Vagina (tissue), 2 donors: ENCODE measurements around the gene AGBL2. TPM values are rescaled to one million over a fixed set of nuclear protein-coding genes. Genes with fewer than 3 reads are reported as not detected.
"Not testable (repeated sequence)": the region's sequence is repeated elsewhere in the genome, so short reads cannot be mapped to it uniquely, and the experiment has no call there.

Experiments used
- DNase-seq, 2 donors: peaks; one replicate each; pipeline ENCODE4 v3.0.0-alpha.2; 2017; ENCODE audit errors: extremely low spot score in 2 of 2
- H3K27ac ChIP-seq: fragments of 200-600 bp; sonication (generic); one replicate; pipeline ENCODE4 v1.5.1; 2019
- H3K27me3 ChIP-seq: fragments of 200-600 bp; sonication (generic); one replicate; pipeline ENCODE4 v1.5.1; 2019
- H3K36me3 ChIP-seq, 2 donors: fragments of 200-600 bp; sonication (generic); one replicate each; pipeline ENCODE4 v1.5.1; 2017 to 2019
- H3K4me1 ChIP-seq: fragments of 200-600 bp; sonication (generic); one replicate; pipeline ENCODE4 v1.5.1; 2019
- H3K4me3 ChIP-seq, 2 donors: fragments of 200-600 bp; sonication (generic); 1 replicate in 1 of 2; 2 replicates in 1 of 2; pipeline ENCODE4 v1.5.1; 2016 to 2019
- H3K9me3 ChIP-seq: fragments of 200-600 bp; sonication (generic); one replicate; pipeline ENCODE4 v1.5.1; 2019
- CTCF ChIP-seq, 3 experiments: fragments of 450-650 bp in 2 of 3; fragments of 200-600 bp in 1 of 3; sonication (generic) in 1 of 3; IDR thresholded peaks; one replicate each; pipeline ENCODE4 v1.5.1; 2017 to 2019; ENCODE audit warnings: antibody characterized with exemption in 3 of 3, mild to moderate bottlenecking in 2 of 3, moderate library complexity in 2 of 3
- POLR2A ChIP-seq, 2 donors: fragments of 450-650 bp; IDR thresholded peaks; one replicate each; pipeline ENCODE4 v1.6.1; 2017; ENCODE audit warnings: antibody characterized with exemption in 2 of 2, mild to moderate bottlenecking in 2 of 2, moderate library complexity in 2 of 2
- POLR2AphosphoS5 ChIP-seq, 2 donors: sonication (generic); formaldehyde crosslinking; IDR thresholded peaks; one replicate each; pipeline ENCODE4 v1.9.0; 2017; ENCODE audit warnings: antibody characterized with exemption in 2 of 2, mild to moderate bottlenecking in 2 of 2, low read depth in 1 of 2; ENCODE audit not compliant: insufficient read depth in 1 of 2
- intact Hi-C: fragments of 100-400 bp; cut with DNase I; formaldehyde crosslinking; loops from one replicate; pipeline ENCODE4 v1.15.1; 2023
- total RNA-seq: library from RNA; depleted of rRNA; stranded (reverse); fragments of >200 nt; gene quantifications from one replicate; pipeline ENCODE4 v1.2.3, GENCODE V29; 2016

AGBL2 gene
- total RNA-seq, 1 donor from 2014 or later = 2.2 TPM

DNA sequence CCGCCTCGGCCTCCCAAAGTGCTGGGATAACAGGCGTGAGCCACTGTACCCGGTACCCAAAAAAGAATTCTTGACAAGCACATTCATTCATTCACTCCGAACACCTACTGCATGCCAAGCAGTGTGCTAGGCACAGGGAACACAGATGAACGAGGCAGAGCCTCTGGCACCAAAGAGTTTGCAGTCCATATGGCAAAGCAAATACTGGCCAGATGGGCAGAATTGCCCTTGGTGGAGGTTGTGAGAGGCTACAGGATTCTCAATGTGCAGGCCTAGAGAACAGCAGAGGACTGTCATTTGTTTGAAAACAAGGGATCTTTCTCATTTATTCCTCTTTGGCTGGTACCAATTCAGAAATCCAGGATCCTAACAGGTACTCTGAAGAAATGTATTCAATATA lies 45.3 kb downstream of the AGBL2 start:
- no peaks in the 10 kb centered on the region for H3K36me3 ChIP-seq

GRCh38 chr11:47668665-47669064 lies 46.5 kb downstream of the AGBL2 start:
- intact Hi-C loops = no loop called here

More for the DNA sequence above, 45.3 kb downstream of the AGBL2 start:
- TF ChIP-seq POLR2A (IDR thresholded peaks at IDR 0.05) (no peak), POLR2AphosphoS5 (IDR thresholded peaks at IDR 0.05; ENCODE audit: insufficient read depth in 1 of 2, low read depth in 1 of 2) (no peak), CTCF (IDR thresholded peaks at IDR 0.05) (no peak)
- Histone ChIP-seq H3K4me3 (no peak overlapping the region), H3K4me1 (no peaks in the 10 kb centered on the region), H3K27ac (no peak overlapping the region), H3K27me3 (no peaks in the 10 kb centered on the region), H3K9me3 (no peaks in the 10 kb centered on the region)
- intact Hi-C loops = no loop called here
- no peak for DNase-seq

GRCh38 chr11:47667555-47667954 lies 47.6 kb downstream of the AGBL2 start:
- no peaks in the 10 kb centered on the region for H3K9me3 ChIP-seq
- DNase-seq = no peak
- H3K4me3 ChIP-seq = no peak overlapping the region
- TF ChIP-seq POLR2AphosphoS5 (IDR thresholded peaks at IDR 0.05; ENCODE audit: insufficient read depth in 1 of 2, low read depth in 1 of 2) (no peak), POLR2A (IDR thresholded peaks at IDR 0.05) (no peak), CTCF (IDR thresholded peaks at IDR 0.05) (no peak)
- H3K27ac ChIP-seq = no peak overlapping the region
- intact Hi-C loops = no loop called here
- H3K36me3 ChIP-seq = no peaks in the 10 kb centered on the region
- no peaks in the 10 kb centered on the region for H3K4me1 ChIP-seq
- H3K27me3 ChIP-seq = no peaks in the 10 kb centered on the region

More at GRCh38 chr11:47668665-47669064, 46.5 kb downstream of the AGBL2 start:
- Histone ChIP-seq H3K27me3 (no peaks in the 10 kb centered on the region), H3K9me3 (no peaks in the 10 kb centered on the region), H3K4me3 (no peak overlapping the region), H3K27ac (no peak overlapping the region), H3K36me3 (no peaks in the 10 kb centered on the region), H3K4me1 (no peaks in the 10 kb centered on the region)
- TF ChIP-seq POLR2AphosphoS5 (IDR thresholded peaks at IDR 0.05; ENCODE audit: insufficient read depth in 1 of 2, low read depth in 1 of 2) (no peak), POLR2A (IDR thresholded peaks at IDR 0.05) (no peak), CTCF (IDR thresholded peaks at IDR 0.05) (no peak)
- DNase-seq = no peak

DNA sequence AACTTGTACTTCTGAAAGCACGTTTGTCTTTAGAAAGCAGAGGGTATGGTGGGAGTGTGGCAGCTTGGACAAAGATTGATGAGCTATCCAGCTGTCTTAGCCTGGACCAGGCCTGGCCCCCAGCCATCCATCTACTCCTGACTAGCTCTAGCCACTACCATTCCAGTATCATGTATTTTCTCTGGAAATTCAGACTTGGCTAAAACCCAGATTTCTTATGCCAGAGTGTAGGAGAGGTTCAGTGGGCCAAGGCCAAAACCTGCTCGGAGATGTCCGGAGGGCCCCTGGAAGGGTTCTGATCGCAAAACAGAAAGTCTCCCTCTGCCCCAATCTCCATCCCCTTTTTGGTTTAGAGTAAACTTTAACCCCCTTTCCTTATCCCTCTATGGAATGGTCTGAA lies 48.0 kb downstream of the AGBL2 start:
- Histone ChIP-seq H3K27me3 (no peaks in the 10 kb centered on the region), H3K4me1 (no peaks in the 10 kb centered on the region), H3K27ac (no peak overlapping the region), H3K9me3 (no peaks in the 10 kb centered on the region), H3K36me3 (no peaks in the 10 kb centered on the region), H3K4me3 (no peak overlapping the region)
- DNase-seq = no peak
- TF ChIP-seq POLR2A (IDR thresholded peaks at IDR 0.05) (no peak), CTCF (IDR thresholded peaks at IDR 0.05) (no peak), POLR2AphosphoS5 (IDR thresholded peaks at IDR 0.05; ENCODE audit: insufficient read depth in 1 of 2, low read depth in 1 of 2) (no peak)
- intact Hi-C loops = no loop called here

DNA sequence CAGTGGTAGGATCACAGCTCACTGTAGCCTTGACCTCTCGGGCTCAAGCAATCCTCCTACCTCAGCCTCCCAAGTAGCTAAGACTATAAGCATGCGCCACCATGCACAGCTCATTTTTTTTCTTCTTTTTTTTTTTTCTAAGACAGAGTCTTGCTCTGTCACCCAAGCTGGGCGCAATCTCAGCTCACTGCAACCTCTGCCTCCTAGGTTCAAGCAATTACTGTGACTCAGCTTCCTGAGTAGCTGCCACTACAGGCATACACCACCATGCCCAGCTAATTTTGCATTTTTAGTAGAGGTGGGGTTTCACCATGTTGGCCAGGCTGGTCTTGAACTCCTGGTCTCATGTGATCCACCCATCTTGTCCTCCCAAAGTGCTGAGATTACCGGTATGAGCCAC lies 50.2 kb downstream of the AGBL2 start:
- H3K9me3 ChIP-seq, H3K36me3 ChIP-seq, H3K4me1 ChIP-seq, H3K27me3 ChIP-seq, H3K27ac ChIP-seq, H3K4me3 ChIP-seq, DNase-seq, intact Hi-C loops: not testable (repeated sequence)

- no peaks in the 10 kb centered on the region for H3K36me3 ChIP-seq
- H3K27ac ChIP-seq = no peak overlapping the region
- intact Hi-C loops = no loop called here
- H3K9me3 ChIP-seq = no peaks in the 10 kb centered on the region
- no peaks in the 10 kb centered on the region for H3K4me1 ChIP-seq
- H3K27me3 ChIP-seq = no peaks in the 10 kb centered on the region
- TF ChIP-seq POLR2AphosphoS5 (IDR thresholded peaks at IDR 0.05; ENCODE audit: insufficient read depth in 1 of 2, low read depth in 1 of 2) (no peak), POLR2A (IDR thresholded peaks at IDR 0.05) (no peak), CTCF (IDR thresholded peaks at IDR 0.05) (no peak)
- H3K4me3 ChIP-seq = no peak overlapping the region
- DNase-seq = no peak
Measured at GRCh38 chr11:47661245-47661644, 53.9 kb downstream of the AGBL2 start.
